GM12891 (cell line): ENCODE results near the gene PDLIM4.
A peak's percentile ranks its signal among the peaks of the same experiment; 100 is the strongest.

Source experiments
- DNase-seq: peaks from one replicate; pipeline ENCODE4 v3.0.0; 2011; ENCODE audit warnings: low spot score; ENCODE audit not compliant: insufficient read length
- FAIRE-seq: peaks from 2 replicates; lab custom pipeline; 2011; peaks lifted over from hg19 to GRCh38; lab: Jason Lieb, UNC
- PAX5 ChIP-seq: IDR thresholded peaks from 2 replicates; pipeline ENCODE4 v1.6.1; 2011; ENCODE audit warnings: low read length, moderate library complexity, mild to moderate bottlenecking; ENCODE audit not compliant: insufficient read depth, severe bottlenecking
- POLR2A ChIP-seq: IDR thresholded peaks from 2 replicates; pipeline ENCODE4 v1.6.1; 2011; ENCODE audit warnings: low read depth, low read length, control low read depth
- POLR2AphosphoS5 ChIP-seq: IDR thresholded peaks from 2 replicates; pipeline ENCODE4 v1.6.1; 2011; ENCODE audit warnings: low read depth, low read length, control low read depth
- POU2F2 ChIP-seq: IDR thresholded peaks from 2 replicates; pipeline ENCODE4 v1.6.1; 2011; ENCODE audit warnings: low read depth, mild to moderate bottlenecking, control low read depth, low read length, moderate library complexity
- SPI1 ChIP-seq: IDR thresholded peaks from 2 replicates; pipeline ENCODE4 v1.6.1; 2011; ENCODE audit warnings: low read depth, low read length, control low read depth
- TAF1 ChIP-seq: IDR thresholded peaks from 2 replicates; pipeline ENCODE4 v1.6.1; 2011; ENCODE audit warnings: low read depth, low read length, control low read depth

Gene PDLIM4

DNA sequence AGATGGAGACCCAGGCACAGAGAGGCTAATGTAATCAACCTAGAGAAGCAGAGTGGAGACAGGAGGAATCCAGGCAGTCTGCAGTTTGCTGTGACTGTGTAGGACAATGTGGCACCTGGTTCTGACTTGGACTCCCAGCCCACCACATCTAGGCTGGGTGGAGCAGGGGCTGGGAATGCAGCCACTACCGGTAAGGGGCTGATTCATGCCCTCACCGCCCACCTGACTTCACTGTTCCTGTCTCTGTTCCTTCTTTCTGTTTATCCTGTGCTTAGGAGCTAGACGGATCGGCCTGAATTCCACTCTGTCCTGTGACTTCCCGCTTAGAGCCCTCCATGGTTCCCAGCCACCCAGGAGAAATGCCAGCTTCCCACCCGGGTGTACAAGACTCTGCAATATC lies 2.6 kb downstream of the PDLIM4 start:
- FAIRE-seq (no peak), DNase-seq (no peak)
- TF ChIP-seq POLR2A, result no peak

- DNase-seq (no peak), FAIRE-seq (no peak)
- no peak for TF ChIP-seq POLR2A
- TF ChIP-seq TAF1, result no peak
- no peak for TF ChIP-seq POU2F2
- TF ChIP-seq POLR2AphosphoS5, result no peak
- TF ChIP-seq SPI1, result no peak
- no peak for TF ChIP-seq PAX5
Observed at GRCh38 chr5:132260714-132261551, 3.4 kb downstream of the PDLIM4 start.

DNA sequence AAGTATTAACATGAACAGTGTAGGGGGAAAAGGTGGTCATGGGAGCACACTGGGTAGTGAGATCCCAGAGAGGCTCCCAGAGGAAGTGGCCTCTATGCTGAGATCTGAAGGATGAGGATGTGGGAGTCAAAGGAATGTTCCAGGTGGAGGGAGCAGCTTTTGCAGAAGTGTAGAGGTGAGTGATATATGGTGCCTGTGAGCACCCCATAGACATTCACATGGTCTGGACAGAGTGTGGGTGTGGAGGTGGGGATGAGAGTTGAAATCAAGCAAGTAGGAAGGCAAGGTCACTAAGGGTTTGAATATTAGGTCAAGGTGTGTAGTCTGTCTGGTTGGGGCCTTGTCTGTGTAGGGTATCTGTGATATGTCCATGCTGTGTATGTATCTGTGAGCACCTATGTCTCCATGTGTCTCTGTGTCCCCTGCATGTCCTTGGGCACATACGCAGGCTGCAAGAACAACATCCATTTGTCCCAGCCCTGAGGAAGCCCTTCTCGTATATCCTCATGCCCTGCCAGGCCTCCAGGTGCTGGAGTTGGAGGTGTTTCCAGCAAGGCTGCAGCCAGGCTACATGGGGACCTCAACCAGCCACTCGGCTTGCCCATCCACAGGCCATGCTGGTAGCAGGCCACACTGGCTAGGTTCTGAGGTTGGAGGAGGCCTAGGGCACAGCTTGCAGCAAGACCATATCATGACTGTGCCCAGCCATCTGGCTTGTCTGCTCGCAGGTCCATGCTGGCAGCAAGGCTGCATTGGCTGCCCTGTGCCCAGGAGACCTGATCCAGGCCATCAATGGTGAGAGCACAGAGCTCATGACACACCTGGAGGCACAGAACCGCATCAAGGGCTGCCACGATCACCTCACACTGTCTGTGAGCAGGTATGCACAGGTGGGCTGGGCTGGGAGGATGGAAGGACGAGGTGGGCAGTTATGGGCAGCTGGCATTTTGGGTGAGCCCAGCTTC lies 4.7 kb downstream of the PDLIM4 start:
- DNase-seq, result no peak
- FAIRE-seq, result peak; percentile 72
- TF ChIP-seq POLR2AphosphoS5 (no peak), PAX5 (no peak), TAF1 (no peak), SPI1 (no peak)

DNA sequence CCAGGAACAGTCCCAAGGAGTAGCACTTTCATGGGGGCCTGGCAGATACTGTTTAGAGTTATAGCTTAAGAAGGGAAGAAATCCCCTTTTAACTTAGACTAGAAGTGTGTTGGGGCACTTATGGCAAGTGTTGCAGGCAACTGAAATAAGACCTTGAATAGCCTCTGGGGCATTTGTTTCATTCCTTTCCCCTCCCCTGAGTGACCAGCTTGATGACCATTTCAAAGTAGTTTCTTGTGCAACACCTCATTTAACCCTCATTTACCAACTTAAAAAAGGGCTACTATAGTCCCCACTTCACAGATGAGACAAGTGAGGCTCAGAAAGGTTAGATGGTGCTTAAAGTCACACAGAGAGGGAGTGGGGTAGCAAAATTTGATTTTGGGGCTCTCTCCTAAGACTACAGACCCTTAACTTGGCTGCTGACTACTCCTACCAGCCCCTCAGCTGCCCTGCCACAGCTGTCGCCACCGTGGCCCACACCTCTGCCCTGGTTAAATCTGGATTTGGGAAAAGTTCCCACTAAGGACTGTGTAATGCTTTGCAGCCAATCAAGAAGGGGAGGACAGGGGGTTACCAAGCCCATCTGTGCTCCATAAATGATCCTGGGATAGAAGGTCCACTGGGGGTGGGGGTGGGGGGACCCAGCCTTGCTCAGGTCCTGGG lies 5.5 kb downstream of the PDLIM4 start:
- TF ChIP-seq POLR2AphosphoS5 (no peak), PAX5 (no peak), SPI1 (no peak), POU2F2 (no peak)
- no peak for DNase-seq
- no peak for FAIRE-seq

- DNase-seq, result no peak
- FAIRE-seq, result no peak
- TF ChIP-seq PAX5, result no peak
Observed at GRCh38 chr5:132263548-132264261, 6.2 kb downstream of the PDLIM4 start.

GRCh38 chr5:132264546-132265335 lies 7.2 kb downstream of the PDLIM4 start:
- FAIRE-seq (no peak), DNase-seq (no peak)
- TF ChIP-seq POLR2A (no peak), TAF1 (no peak), PAX5 (no peak), POU2F2 (no peak), POLR2AphosphoS5 (no peak), SPI1 (no peak)

DNA sequence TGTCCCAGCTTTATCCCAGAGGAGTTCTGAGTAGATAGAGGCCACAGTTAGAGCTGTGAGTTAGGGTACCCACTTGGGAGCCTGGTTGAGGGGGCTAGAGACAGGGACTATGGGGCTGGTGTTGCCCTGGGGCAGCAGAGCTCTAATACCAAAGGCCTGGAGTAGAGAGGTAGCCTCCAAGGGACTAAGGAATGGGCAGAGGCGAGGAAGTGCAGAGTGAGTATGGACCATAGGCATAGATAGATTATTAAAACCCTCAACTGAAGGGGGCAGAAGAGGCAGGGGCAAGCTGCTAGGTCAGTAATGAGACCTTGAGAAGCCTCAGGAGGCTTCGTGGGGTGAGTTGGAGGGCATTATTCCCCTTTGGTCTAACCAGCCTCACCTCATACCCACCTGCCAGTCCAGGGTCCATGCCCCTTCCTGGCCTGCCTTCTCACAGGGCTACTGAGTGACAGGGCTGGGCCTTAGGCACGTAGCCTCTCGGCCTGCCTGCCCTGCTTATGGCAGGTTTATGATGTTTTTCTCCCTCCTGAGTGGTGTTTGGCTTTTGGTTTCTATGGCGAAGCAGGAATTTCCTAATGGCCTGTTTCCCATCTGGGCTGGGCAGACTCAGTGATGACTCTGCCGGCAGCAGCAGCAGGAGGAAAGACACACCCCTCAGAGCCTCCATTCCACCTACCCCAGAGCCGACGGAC lies 8.0 kb downstream of the PDLIM4 start:
- TF ChIP-seq TAF1, result no peak
- no peak for TF ChIP-seq POU2F2
- no peak for TF ChIP-seq POLR2A
- no peak for TF ChIP-seq SPI1
- TF ChIP-seq POLR2AphosphoS5, result no peak
- no peak for TF ChIP-seq PAX5
- FAIRE-seq (no peak), DNase-seq (no peak)

GRCh38 chr5:132266031-132266835 lies 8.7 kb downstream of the PDLIM4 start:
- TF ChIP-seq SPI1 (no peak), PAX5 (no peak), POU2F2 (no peak), POLR2AphosphoS5 (no peak), POLR2A (no peak), TAF1 (no peak)
- FAIRE-seq, result no peak
- DNase-seq, result no peak
